ENCODE results near the gene TWNK.

GRCh38 chr10:101018600-101019439 lies 31.5 kb downstream of the TWNK start:
- TF ChIP-seq POLR2A (IDR thresholded peaks at IDR 0.05; ENCODE audit: low read length) (no peak), CTCF (IDR thresholded peaks at IDR 0.05) (peak; percentile 78), HMGXB4 (CRISPR knock-in tag; IDR thresholded peaks at IDR 0.05; ENCODE audit: borderline replicate concordance) (no peak), MAZ (IDR thresholded peaks at IDR 0.05; ENCODE audit: borderline replicate concordance, low read depth, low read length) (no peak), CHD2 (IDR thresholded peaks at IDR 0.05; ENCODE audit: low read length, partially characterized antibody) (no peak), EP300 (IDR thresholded peaks at IDR 0.05) (no peak), KDM1A (IDR thresholded peaks at IDR 0.05; ENCODE audit: low read depth) (no peak), ZFP36 (IDR thresholded peaks at IDR 0.05; ENCODE audit: borderline replicate concordance, partially characterized antibody) (no peak)

All from A549 (cell line).